ENCODE results near the gene CST7.

CST7 gene

DNA sequence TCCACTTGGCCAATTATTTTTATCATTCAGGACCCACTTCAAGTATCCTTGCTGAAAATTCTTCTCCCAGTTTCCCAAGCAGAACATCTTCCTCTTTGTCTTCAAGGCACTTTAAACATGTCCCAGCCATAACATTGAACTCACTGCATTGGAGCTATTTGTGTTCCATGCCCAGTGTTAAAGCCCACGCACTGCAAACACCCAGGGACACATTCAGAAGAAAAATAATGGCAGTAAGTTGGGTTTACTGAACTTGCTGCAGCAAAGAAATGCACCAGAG, 45.1 kb downstream of the CST7 start:
- DNase-seq: no peak
- no peak for TF ChIP-seq CTCF (IDR thresholded peaks at IDR 0.05; ENCODE audit: low read depth, low read length, missing control alignments)
- no peak overlapping the region for H3K4me3 ChIP-seq (ENCODE audit: low read depth, low read length)
- in situ Hi-C loops (cut with HindIII; ENCODE audit: low pct_ligation_motif_present, low sequenced_read_pairs): no loop called here
- peaks cover 5% of the 10 kb centered on the region for H3K27me3 ChIP-seq (replicated peaks)
- no peaks in the 10 kb centered on the region for H3K36me3 ChIP-seq (replicated peaks)
- no peak overlapping the region for H3K27ac ChIP-seq

- Histone ChIP-seq H3K27ac (no peak overlapping the region), H3K4me3 (ENCODE audit: low read depth, low read length) (no peak overlapping the region), H3K27me3 (replicated peaks) (peaks cover 5% of the 10 kb centered on the region), H3K36me3 (replicated peaks) (no peaks in the 10 kb centered on the region)
- TF ChIP-seq CTCF (IDR thresholded peaks at IDR 0.05; ENCODE audit: low read depth, low read length, missing control alignments): peak; percentile 95
- in situ Hi-C loops (cut with HindIII; ENCODE audit: low pct_ligation_motif_present, low sequenced_read_pairs): no loop called here
- DNase-seq: peak; percentile 79
Observed at GRCh38 chr20:24994470-24995368, 45.6 kb downstream of the CST7 start.

- no peaks in the 10 kb centered on the region for H3K36me3 ChIP-seq (replicated peaks)
- H3K27ac ChIP-seq: no peak overlapping the region
- in situ Hi-C loops (cut with HindIII; ENCODE audit: low pct_ligation_motif_present, low sequenced_read_pairs): no loop called here
- no peak for DNase-seq
- H3K4me3 ChIP-seq (ENCODE audit: low read depth, low read length): no peak overlapping the region
- H3K27me3 ChIP-seq (replicated peaks): peaks cover 5% of the 10 kb centered on the region
- no peak for TF ChIP-seq CTCF (IDR thresholded peaks at IDR 0.05; ENCODE audit: low read depth, low read length, missing control alignments)
Observed at GRCh38 chr20:24995741-24996448, 46.8 kb downstream of the CST7 start.

DNA sequence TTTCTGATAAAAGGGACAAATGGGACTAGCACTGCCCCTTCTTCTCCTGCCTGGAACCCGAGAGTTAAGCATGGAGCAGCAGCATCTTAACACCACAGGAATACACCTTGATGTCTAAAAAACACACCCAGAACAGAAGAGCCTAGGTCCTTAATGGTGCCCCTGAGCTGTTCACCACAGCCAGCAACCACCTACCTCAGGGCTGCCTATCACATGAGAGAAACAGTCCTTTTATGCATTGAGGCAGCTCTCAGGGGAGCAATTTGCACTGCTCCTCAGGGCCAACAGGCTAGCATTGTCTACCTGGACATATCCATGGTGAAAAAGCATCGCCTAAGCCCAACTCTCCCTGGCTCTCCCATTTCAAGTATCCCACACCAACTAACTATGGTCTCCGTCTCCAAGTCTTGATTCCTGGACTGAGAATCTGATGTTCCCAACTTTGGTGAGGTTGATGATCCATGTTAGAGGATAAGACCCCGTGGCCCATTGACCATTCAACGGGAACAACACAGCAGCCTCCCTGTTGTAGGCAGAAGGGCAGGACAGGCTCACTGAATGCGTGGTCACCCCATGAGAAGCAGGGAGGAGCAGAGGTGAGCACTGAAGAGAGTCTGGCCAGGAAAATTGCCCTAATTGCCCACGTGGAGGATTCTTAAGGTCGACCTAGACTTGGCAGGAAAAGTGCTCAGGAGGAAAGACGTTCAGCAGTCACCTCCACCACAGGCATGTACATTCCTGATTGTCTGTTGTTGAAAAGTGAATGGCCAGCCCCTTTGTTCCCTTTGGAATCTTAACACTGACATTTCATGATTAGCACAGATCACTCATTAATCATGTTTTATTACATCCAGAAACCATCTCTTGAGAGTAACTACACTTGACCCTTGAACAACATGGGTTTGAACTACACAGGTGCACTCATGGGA, 47.6 kb downstream of the CST7 start:
- no peaks in the 10 kb centered on the region for H3K36me3 ChIP-seq (replicated peaks)
- no peak for DNase-seq
- H3K4me3 ChIP-seq (ENCODE audit: low read depth, low read length): no peak overlapping the region
- in situ Hi-C loops (cut with HindIII; ENCODE audit: low pct_ligation_motif_present, low sequenced_read_pairs): no loop called here
- peaks cover 5% of the 10 kb centered on the region for H3K27me3 ChIP-seq (replicated peaks)
- no peak overlapping the region for H3K27ac ChIP-seq
- TF ChIP-seq CTCF (IDR thresholded peaks at IDR 0.05; ENCODE audit: low read depth, low read length, missing control alignments): no peak

GRCh38 chr20:24998121-24998520, 49.1 kb downstream of the CST7 start:
- no peak for DNase-seq

More at GRCh38 chr20:24998121-24998520, 49.1 kb downstream of the CST7 start:
- H3K27me3 ChIP-seq (replicated peaks): peaks cover 5% of the 10 kb centered on the region
- H3K27ac ChIP-seq: no peak overlapping the region
- H3K4me3 ChIP-seq (ENCODE audit: low read depth, low read length): no peak overlapping the region
- no peaks in the 10 kb centered on the region for H3K36me3 ChIP-seq (replicated peaks)
- in situ Hi-C loops (cut with HindIII; ENCODE audit: low pct_ligation_motif_present, low sequenced_read_pairs): no loop called here
- no peak for TF ChIP-seq CTCF (IDR thresholded peaks at IDR 0.05; ENCODE audit: low read depth, low read length, missing control alignments)

All from brain microvascular endothelial cell (primary cell).